ENCODE data around the gene RAMACL. TPM values are rescaled to one million over a fixed set of nuclear protein-coding genes. Genes with fewer than 3 reads are reported as not detected.

The RAMACL gene
- total RNA-seq, 1 donor from 2014 or later: 4.9 TPM

- no peak for TF ChIP-seq CTCF (IDR thresholded peaks at IDR 0.05; ENCODE audit: unreplicated experiment)
- Mint-ChIP-seq H3K27ac (ENCODE audit: unreplicated experiment) (no peak overlapping the region), H3K36me3 (ENCODE audit: low read depth, unreplicated experiment) (peaks cover 22% of the 10 kb centered on the region), H3K4me3 (ENCODE audit: unreplicated experiment) (peak overlapping the region; percentile 5), H3K4me1 (ENCODE audit: unreplicated experiment) (peaks cover 68% of the 10 kb centered on the region), H3K9me3 (ENCODE audit: unreplicated experiment) (no peaks in the 10 kb centered on the region), H3K27me3 (ENCODE audit: unreplicated experiment) (peaks cover 8% of the 10 kb centered on the region)
- DNase-seq (ENCODE audit: low spot score): no peak
These were observed 34.1 kb upstream of the RAMACL start for GRCh38 chr6:166620478-166621113.

DNA sequence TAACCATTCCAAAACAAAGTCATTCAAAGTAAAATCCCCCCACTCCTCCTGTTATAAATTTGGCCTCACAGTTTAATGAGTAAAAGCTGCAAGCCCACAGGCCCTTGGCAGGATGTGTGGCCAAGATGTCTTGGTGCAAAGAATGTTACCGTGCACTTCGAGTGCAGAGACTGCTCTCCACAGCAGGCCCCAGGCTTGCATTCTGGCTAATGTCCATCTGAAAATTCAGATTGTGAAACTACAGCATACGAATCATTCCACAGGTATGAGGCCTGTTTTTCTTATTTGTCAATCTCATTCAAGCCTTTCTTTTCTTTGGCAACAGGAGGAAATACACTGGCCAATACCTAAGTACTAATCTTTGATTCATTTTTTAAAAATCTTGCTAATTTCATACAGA is 33.4 kb upstream of the RAMACL start:
- no peaks in the 10 kb centered on the region for H3K9me3 Mint-ChIP-seq (ENCODE audit: unreplicated experiment)
- H3K36me3 Mint-ChIP-seq (ENCODE audit: low read depth, unreplicated experiment): peaks cover 26% of the 10 kb centered on the region
- H3K4me3 Mint-ChIP-seq (ENCODE audit: unreplicated experiment): peak overlapping the region; percentile 31
- peak overlapping the region; percentile 42 for H3K27ac Mint-ChIP-seq (ENCODE audit: unreplicated experiment)
- TF ChIP-seq CTCF (IDR thresholded peaks at IDR 0.05; ENCODE audit: unreplicated experiment): no peak
- peaks cover 68% of the 10 kb centered on the region for H3K4me1 Mint-ChIP-seq (ENCODE audit: unreplicated experiment)
- peaks cover 10% of the 10 kb centered on the region for H3K27me3 Mint-ChIP-seq (ENCODE audit: unreplicated experiment)
- no peak for DNase-seq (ENCODE audit: low spot score)

- peak overlapping the region; percentile 84 for H3K4me3 Mint-ChIP-seq (ENCODE audit: unreplicated experiment)
- DNase-seq (ENCODE audit: low spot score): no peak
- peaks cover 32% of the 10 kb centered on the region for H3K36me3 Mint-ChIP-seq (ENCODE audit: low read depth, unreplicated experiment)
- peaks cover 73% of the 10 kb centered on the region for H3K4me1 Mint-ChIP-seq (ENCODE audit: unreplicated experiment)
- H3K27me3 Mint-ChIP-seq (ENCODE audit: unreplicated experiment): peaks cover 12% of the 10 kb centered on the region
- H3K27ac Mint-ChIP-seq (ENCODE audit: unreplicated experiment): peak overlapping the region; percentile 42
- no peaks in the 10 kb centered on the region for H3K9me3 Mint-ChIP-seq (ENCODE audit: unreplicated experiment)
- TF ChIP-seq CTCF (IDR thresholded peaks at IDR 0.05; ENCODE audit: unreplicated experiment): no peak
These were observed 32.6 kb upstream of the RAMACL start for GRCh38 chr6:166618866-166619761.

DNA sequence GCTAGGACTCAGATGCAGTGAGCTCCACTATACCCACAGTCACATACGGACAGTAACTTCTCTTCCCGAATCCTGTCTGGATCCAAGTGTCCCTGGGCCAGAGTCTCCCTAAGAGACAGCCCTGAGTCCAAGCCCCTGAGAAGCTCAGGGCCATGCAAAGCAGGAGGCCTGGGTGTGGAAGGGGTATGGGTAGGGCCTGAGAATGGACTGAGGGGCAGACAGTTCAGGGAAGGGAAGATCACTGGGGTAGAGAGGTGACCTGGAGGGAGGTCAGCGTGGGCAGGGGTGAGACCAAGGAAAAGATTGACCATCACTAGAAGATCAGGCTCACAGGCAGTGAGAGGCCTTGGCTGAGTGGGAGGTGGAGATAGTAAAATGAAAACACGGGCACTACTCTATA is 31.8 kb upstream of the RAMACL start:
- Mint-ChIP-seq H3K9me3 (ENCODE audit: unreplicated experiment) (no peaks in the 10 kb centered on the region), H3K27me3 (ENCODE audit: unreplicated experiment) (peaks cover 13% of the 10 kb centered on the region), H3K27ac (ENCODE audit: unreplicated experiment) (no peak overlapping the region), H3K4me1 (ENCODE audit: unreplicated experiment) (peaks cover 80% of the 10 kb centered on the region), H3K36me3 (ENCODE audit: low read depth, unreplicated experiment) (peaks cover 38% of the 10 kb centered on the region), H3K4me3 (ENCODE audit: unreplicated experiment) (peak overlapping the region; percentile 84)
- no peak for DNase-seq (ENCODE audit: low spot score)
- no peak for TF ChIP-seq CTCF (IDR thresholded peaks at IDR 0.05; ENCODE audit: unreplicated experiment)

GRCh38 chr6:166617359-166617758 is 30.9 kb upstream of the RAMACL start:
- no peak for DNase-seq (ENCODE audit: low spot score)
- H3K27me3 Mint-ChIP-seq (ENCODE audit: unreplicated experiment): peaks cover 13% of the 10 kb centered on the region
- H3K27ac Mint-ChIP-seq (ENCODE audit: unreplicated experiment): peak overlapping the region; percentile 5
- peaks cover 84% of the 10 kb centered on the region for H3K4me1 Mint-ChIP-seq (ENCODE audit: unreplicated experiment)
- H3K9me3 Mint-ChIP-seq (ENCODE audit: unreplicated experiment): no peaks in the 10 kb centered on the region
- peaks cover 40% of the 10 kb centered on the region for H3K36me3 Mint-ChIP-seq (ENCODE audit: low read depth, unreplicated experiment)
- peak overlapping the region; percentile 59 for H3K4me3 Mint-ChIP-seq (ENCODE audit: unreplicated experiment)
- TF ChIP-seq CTCF (IDR thresholded peaks at IDR 0.05; ENCODE audit: unreplicated experiment): no peak

Data from endothelial cell (in vitro differentiated cells).